Lower leg skin (tissue), 4 donors: ENCODE measurements around the gene LGALS3. TPM values are rescaled to one million over a fixed set of nuclear protein-coding genes. Genes with fewer than 3 reads are reported as not detected.
A peak's percentile ranks its signal among the peaks of the same experiment; 100 is the strongest.
"Not testable (repeated sequence)": the region's sequence is repeated elsewhere in the genome, so short reads cannot be mapped to it uniquely, and the experiment has no call there.

Source experiments
- DNase-seq, 2 donors: peaks; one replicate each; pipeline ENCODE4 v3.0.0-alpha.2; 2019; ENCODE audit warnings: low spot score in 2 of 2
- H3K4me3 ChIP-seq: fragments of 200-600 bp; sonication (generic); 2 replicates; pipeline ENCODE4 v1.5.1; 2017; ENCODE audit warnings: mild to moderate bottlenecking, low read depth; ENCODE audit not compliant: poor library complexity, severe bottlenecking
- POLR2A ChIP-seq, 2 donors: fragments of 450-650 bp; IDR thresholded peaks; one replicate each; pipeline ENCODE4 v1.6.1; 2016 to 2017; ENCODE audit warnings: antibody characterized with exemption in 2 of 2, mild to moderate bottlenecking in 1 of 2, moderate library complexity in 1 of 2
- WGBS, 2 donors: methylation state at CpG; one replicate each; pipeline ENCODE4 v1.1.5; 2018; 5-methylcytosine and 5-hydroxymethylcytosine counted together
- intact Hi-C: fragments of 100-400 bp; cut with DNase I; formaldehyde crosslinking; loops from one replicate; pipeline ENCODE4 v1.15.0; 2023; ENCODE audit warnings: low total_unique reads
- total RNA-seq, 4 donors: library from RNA; depleted of rRNA; stranded (reverse); fragments of >200 nt; gene quantifications; one replicate each; pipeline ENCODE4 v1.1.0, GENCODE V29; 2016
- TF ChIP-seq, protein P1 (sequence below), 3 donors: fragments of 450-650 bp; IDR thresholded peaks; one replicate each; pipeline ENCODE4 v1.5.1; 2016; ENCODE audit warnings: antibody characterized with exemption in 3 of 3, mild to moderate bottlenecking in 3 of 3, moderate library complexity in 2 of 3

LGALS3 gene
- total RNA-seq = 100 to 1,000 TPM; 755 to 857 (median 826) TPM

DNA sequence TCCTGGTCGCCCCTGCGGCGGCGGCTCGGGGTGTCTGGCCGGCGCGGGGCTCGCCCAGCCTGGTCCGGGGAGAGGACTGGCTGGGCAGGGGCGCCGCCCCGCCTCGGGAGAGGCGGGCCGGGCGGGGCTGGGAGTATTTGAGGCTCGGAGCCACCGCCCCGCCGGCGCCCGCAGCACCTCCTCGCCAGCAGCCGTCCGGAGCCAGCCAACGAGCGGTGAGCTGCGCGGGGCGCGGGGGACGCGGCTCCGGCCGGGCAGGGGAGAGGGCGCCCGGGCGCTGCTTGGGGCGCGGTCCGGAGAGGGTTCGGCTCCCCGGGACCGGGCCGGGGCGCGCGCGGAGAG lies at the start of gene LGALS3:
Gene LGALS3, plus strand, starts transcription at position 167 of the 342 bp plus-strand sequence. CDS start 8,122 bp downstream, outside the sequence.
- TF ChIP-seq POLR2A (IDR thresholded peaks at IDR 0.05) = peak in 1 of 2 donors; percentile 77
- TF ChIP-seq, protein P1, sequence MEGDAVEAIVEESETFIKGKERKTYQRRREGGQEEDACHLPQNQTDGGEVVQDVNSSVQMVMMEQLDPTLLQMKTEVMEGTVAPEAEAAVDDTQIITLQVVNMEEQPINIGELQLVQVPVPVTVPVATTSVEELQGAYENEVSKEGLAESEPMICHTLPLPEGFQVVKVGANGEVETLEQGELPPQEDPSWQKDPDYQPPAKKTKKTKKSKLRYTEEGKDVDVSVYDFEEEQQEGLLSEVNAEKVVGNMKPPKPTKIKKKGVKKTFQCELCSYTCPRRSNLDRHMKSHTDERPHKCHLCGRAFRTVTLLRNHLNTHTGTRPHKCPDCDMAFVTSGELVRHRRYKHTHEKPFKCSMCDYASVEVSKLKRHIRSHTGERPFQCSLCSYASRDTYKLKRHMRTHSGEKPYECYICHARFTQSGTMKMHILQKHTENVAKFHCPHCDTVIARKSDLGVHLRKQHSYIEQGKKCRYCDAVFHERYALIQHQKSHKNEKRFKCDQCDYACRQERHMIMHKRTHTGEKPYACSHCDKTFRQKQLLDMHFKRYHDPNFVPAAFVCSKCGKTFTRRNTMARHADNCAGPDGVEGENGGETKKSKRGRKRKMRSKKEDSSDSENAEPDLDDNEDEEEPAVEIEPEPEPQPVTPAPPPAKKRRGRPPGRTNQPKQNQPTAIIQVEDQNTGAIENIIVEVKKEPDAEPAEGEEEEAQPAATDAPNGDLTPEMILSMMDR (IDR thresholded peaks at IDR 0.05) = no peak
- WGBS, 2 donors = 0% methylated on average over 1 to 6 of the region's 50 CpGs
- intact Hi-C loops = no loop called here
- peak within 1 kb of the TSS; percentile 84 for H3K4me3 ChIP-seq
- DNase-seq = peak; percentile 71 to 96

DNA sequence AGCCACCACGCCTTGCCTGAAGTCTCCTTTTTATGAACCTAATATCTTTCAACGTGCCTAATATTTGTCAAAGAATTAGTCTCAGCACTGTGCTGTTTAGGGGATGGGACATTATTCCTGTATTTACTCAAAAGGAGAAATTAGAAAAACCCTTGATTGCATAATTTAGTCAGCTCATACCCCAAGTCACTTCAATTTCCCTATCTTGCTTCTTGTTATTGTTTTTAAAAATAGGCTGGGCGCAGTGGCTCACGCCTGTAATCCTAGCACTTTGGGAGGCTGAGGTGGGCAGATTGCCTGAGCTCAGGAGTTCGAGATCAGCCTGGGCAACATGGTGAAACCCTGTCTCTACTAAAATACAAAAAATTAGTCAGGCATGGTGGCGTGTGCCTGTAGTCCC lies 49.1 kb upstream of the LGALS3 start:
- peak in 1 of 2 donors; percentile 65 for DNase-seq
- WGBS, 2 donors = 80 to 89% methylated on average over 6 of the region's 6 CpGs
- intact Hi-C loops = loop anchor here (10.0 kb wide), 1 partner anchor 55 kb away; no protein-coding TSS in a partner anchor
- H3K4me3 ChIP-seq = not testable (repeated sequence)

DNA sequence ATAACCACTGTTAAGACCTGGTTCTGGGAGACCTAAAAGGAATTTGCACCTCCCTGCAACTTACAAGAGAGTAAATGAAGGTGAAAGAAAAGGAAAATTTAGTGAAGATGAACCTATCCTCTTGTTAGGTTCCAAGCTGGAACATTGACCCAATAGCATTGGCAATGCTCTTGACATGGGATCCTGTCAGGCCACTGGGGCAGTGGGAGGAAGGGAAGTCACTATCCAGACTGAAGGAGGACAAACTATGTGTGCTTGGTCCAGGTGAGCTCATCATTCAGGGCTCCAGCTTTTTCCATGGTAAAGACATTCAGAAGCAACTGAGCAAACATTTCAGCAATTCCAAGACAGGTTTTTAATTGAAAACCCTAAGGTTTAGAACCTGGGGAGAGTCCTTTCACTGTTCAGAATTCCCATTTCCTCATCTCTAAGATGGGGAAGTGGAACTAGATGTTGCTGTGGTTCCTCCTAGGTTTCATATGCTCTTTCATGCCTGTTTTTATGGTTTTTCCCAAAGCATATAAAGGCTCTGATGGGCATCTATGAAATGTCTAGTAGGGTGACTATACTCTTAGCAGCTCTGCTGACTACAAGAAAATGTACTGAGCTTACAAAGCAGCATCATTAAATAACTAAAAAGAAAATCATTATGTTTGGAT lies 44.5 kb upstream of the LGALS3 start:
- TF ChIP-seq, protein P1 (IDR thresholded peaks at IDR 0.05) = no peak
- TF ChIP-seq POLR2A (IDR thresholded peaks at IDR 0.05) = no peak
- H3K4me3 ChIP-seq = no peak overlapping the region
- intact Hi-C loops = loop anchor here (10.0 kb wide), 1 partner anchor 50 kb away; no protein-coding TSS in a partner anchor
- DNase-seq = peak in 1 of 2 donors; percentile 9

DNA sequence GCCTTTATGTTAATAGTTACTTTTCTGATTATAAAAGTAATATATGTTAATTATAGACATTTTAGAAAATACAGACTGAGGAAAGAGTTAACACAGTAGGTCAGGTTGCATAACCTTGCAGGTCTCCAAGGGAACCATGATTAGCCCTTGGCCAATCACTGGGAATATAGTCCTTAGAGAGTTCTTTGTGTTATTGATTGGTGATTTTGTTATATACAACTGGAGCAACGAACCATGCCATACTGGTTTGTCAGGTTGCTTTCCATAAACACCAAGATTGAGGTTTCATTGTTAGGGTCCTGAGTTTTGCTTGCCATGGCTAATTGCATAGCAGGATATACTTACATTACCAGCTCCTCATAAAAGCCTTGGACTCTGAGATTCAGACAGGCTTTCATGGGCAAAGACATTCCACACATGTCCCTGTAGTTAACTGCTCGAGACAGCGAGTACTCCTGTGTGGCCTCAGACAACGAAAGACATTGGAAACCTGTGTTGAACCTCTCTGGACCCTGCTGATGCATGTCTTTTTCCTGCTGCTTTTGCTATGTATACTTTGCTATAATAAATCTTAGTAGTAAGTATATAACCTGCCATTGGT lies 43.9 kb upstream of the LGALS3 start:
- H3K4me3 ChIP-seq = no peak overlapping the region
- peak in 1 of 2 donors; percentile 8 for DNase-seq
- TF ChIP-seq POLR2A (IDR thresholded peaks at IDR 0.05) = no peak
- TF ChIP-seq, protein P1 (IDR thresholded peaks at IDR 0.05) = no peak
- WGBS, 2 donors = 66% methylated on average over 4 of the region's 4 CpGs
- intact Hi-C loops = loop anchor here (10.0 kb wide), 1 partner anchor 50 kb away; no protein-coding TSS in a partner anchor

DNA sequence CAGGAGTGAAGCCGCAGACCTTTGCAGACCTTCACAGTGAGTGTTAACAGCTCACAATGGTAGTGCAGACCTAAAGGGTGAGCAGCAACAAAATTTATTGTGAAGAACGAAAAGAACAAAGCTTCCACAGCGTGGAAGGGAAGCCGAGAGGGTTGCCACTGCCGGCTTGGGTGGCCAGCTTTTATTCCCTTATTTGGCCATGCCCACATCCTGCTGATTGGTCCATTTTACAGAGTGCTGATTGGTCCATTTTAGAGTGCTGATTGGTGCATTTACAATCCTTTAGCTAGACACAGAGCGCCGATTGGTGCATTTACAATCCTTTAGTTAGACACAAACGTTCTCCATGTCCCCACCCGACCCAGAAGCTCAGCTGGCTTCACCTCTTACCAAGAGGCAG lies 42.1 kb upstream of the LGALS3 start:
- no peak overlapping the region for H3K4me3 ChIP-seq
- WGBS, 2 donors = 91 to 92% methylated on average over 9 of the region's 9 CpGs
- intact Hi-C loops = loop anchor here (10.0 kb wide), 1 partner anchor 48 kb away; no protein-coding TSS in a partner anchor
- TF ChIP-seq, protein P1 (IDR thresholded peaks at IDR 0.05) = no peak
- no peak for TF ChIP-seq POLR2A (IDR thresholded peaks at IDR 0.05)
- DNase-seq = peak in 1 of 2 donors; percentile 13

DNA sequence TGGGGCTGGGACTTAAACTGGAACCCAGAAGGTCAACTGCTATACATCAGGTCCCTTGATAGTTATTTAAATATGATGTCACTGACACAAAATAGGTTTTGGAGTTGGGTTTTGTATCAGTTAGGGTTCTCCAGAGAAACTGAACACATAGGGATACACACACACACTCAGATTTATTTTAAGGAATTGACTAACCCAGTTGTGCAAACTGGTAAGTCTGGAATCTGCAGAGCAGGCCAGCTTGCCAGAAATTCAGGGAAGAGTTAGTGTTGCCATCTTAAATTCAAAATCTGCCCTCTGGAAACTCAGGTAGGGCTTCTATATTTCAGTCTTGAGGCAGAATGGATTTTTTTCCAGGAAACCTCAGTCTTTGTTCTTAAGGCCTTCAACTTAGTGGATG lies 40.7 kb upstream of the LGALS3 start:
- H3K4me3 ChIP-seq = no peak overlapping the region
- peak; percentile 16 to 37 for DNase-seq
- intact Hi-C loops = loop anchor here (10.0 kb wide), 1 partner anchor 46 kb away; no protein-coding TSS in a partner anchor
- no peak for TF ChIP-seq POLR2A (IDR thresholded peaks at IDR 0.05)
- TF ChIP-seq, protein P1 (IDR thresholded peaks at IDR 0.05) = no peak
